Endodermal cell (in vitro differentiated cells): ENCODE measurements around the gene SLC29A1. TPM values are rescaled to one million over a fixed set of nuclear protein-coding genes. Genes with fewer than 3 reads are reported as not detected.

Experiments
- DNase-seq: peaks from one replicate; pipeline ENCODE4 v3.0.0-alpha.2; 2017
- H3K27ac ChIP-seq: 2 replicates; pipeline ENCODE4 v1.5.1; 2013; ENCODE audit warnings: mild to moderate bottlenecking, low read depth, low read length, moderate library complexity
- H3K27me3 ChIP-seq: 2 replicates; pipeline ENCODE4 v1.6.1; 2013; ENCODE audit warnings: mild to moderate bottlenecking, low read length, moderate library complexity; ENCODE audit not compliant: insufficient read depth, control insufficient read depth, poor library complexity, severe bottlenecking
- H3K36me3 ChIP-seq: 2 replicates; pipeline ENCODE4 v1.7.0; 2013; ENCODE audit warnings: mild to moderate bottlenecking, low read length, moderate library complexity; ENCODE audit not compliant: control insufficient read depth, insufficient read depth
- H3K4me1 ChIP-seq: one replicate; pipeline ENCODE4 v1.7.0; 2013; ENCODE audit warnings: low read length; ENCODE audit not compliant: control insufficient read depth, insufficient read depth
- H3K4me3 ChIP-seq: 2 replicates; pipeline ENCODE4 v1.5.1; 2013; ENCODE audit warnings: mild to moderate bottlenecking, low read length, moderate library complexity
- H3K9ac ChIP-seq: 2 replicates; pipeline ENCODE4 v1.6.1; 2013; ENCODE audit warnings: mild to moderate bottlenecking, low read length, moderate library complexity; ENCODE audit not compliant: poor library complexity, severe bottlenecking; ENCODE audit errors: extremely low read depth
- H3K9me3 ChIP-seq: 2 replicates; pipeline ENCODE4 v1.6.1; 2013; ENCODE audit warnings: mild to moderate bottlenecking, low read length, moderate library complexity; ENCODE audit not compliant: control insufficient read depth
- H3K27ac Mint-ChIP-seq: 2 replicates; pipeline ENCODE4 v1.8.0; 2020; ENCODE audit warnings: mixed read lengths
- H3K27me3 Mint-ChIP-seq: 2 replicates; pipeline ENCODE4 v1.8.0; 2021; ENCODE audit warnings: mild to moderate bottlenecking, mixed read lengths; ENCODE audit not compliant: insufficient read depth
- H3K36me3 Mint-ChIP-seq: 2 replicates; pipeline ENCODE4 v1.8.0; 2020; ENCODE audit warnings: low read depth, mixed read lengths
- H3K4me1 Mint-ChIP-seq: 2 replicates; pipeline ENCODE4 v1.8.0; 2020; ENCODE audit warnings: mixed read lengths
- H3K4me3 Mint-ChIP-seq: 2 replicates; pipeline ENCODE4 v1.8.0; 2020; ENCODE audit warnings: mild to moderate bottlenecking, moderate library complexity, mixed read lengths
- H3K9me3 Mint-ChIP-seq: 2 replicates; pipeline ENCODE4 v1.8.0; 2020; ENCODE audit warnings: mild to moderate bottlenecking, mixed read lengths
- WGBS, 2 experiments: methylation state at CpG; one replicate each; pipeline versions ENCODE4 v1.1.5 to v1.1.7; 2013; ENCODE audit warnings: missing lambda C conversion rate in 2 of 2, mixed read lengths in 1 of 2; ENCODE audit not compliant: insufficient coverage in 1 of 2, insufficient read length in 1 of 2; 5-methylcytosine and 5-hydroxymethylcytosine counted together
- total RNA-seq, 2 donors: library from RNA; stranded (reverse); fragmentation: NEBNext Ultra II Directional in 1 of 2; extraction: Animal tissue kit (Norgen Biotek cat#: 25700) in 1 of 2; gene quantifications; 2 replicates in 1 of 2; 3 replicates in 1 of 2; pipeline ENCODE4 v1.2.1, GENCODE V29; 2021
- TF ChIP-seq, protein P1 (sequence below): fragments of 200-600 bp; sonication (generic); conservative IDR thresholded peaks from 2 replicates; pipeline ENCODE4 v1.5.0; 2021; ENCODE audit warnings: antibody characterized with exemption, mild to moderate bottlenecking

The SLC29A1 gene
- total RNA-seq, 2 donors from 2014 or later: 129 to 155 TPM

DNA sequence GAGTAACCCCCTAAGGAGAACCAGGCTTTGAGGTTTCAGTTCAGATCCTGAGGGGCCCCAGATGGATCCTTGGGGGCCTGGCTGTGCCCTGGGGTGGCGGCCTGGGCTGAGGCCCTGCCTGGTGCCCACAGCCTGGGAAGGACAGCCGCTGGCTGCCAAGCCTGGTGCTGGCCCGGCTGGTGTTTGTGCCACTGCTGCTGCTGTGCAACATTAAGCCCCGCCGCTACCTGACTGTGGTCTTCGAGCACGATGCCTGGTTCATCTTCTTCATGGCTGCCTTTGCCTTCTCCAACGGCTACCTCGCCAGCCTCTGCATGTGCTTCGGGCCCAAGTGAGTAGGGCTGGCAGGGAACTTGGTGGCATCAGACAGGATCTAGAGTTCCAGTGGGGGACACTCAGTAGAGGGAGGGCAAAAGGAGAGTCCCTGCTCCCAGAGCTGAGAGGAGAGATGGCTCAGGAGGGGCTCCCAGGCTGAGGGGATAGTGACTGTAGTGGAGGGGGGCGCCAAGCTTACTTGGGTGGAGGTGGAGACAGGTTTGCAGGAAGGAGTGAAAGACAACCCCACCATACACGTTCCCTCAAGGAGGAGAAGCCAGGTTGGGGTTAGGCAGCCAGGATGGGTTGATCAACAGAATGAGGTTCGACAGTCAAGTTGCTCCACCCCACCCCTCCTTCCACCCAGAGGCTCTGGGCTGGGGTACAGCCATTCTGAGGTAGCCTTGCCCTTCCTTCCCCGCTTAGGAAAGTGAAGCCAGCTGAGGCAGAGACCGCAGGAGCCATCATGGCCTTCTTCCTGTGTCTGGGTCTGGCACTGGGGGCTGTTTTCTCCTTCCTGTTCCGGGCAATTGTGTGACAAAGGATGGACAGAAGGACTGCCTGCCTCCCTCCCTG, 9.5 kb downstream of the SLC29A1 start:
- H3K4me3 ChIP-seq: no peak overlapping the region
- TF ChIP-seq, protein P1, sequence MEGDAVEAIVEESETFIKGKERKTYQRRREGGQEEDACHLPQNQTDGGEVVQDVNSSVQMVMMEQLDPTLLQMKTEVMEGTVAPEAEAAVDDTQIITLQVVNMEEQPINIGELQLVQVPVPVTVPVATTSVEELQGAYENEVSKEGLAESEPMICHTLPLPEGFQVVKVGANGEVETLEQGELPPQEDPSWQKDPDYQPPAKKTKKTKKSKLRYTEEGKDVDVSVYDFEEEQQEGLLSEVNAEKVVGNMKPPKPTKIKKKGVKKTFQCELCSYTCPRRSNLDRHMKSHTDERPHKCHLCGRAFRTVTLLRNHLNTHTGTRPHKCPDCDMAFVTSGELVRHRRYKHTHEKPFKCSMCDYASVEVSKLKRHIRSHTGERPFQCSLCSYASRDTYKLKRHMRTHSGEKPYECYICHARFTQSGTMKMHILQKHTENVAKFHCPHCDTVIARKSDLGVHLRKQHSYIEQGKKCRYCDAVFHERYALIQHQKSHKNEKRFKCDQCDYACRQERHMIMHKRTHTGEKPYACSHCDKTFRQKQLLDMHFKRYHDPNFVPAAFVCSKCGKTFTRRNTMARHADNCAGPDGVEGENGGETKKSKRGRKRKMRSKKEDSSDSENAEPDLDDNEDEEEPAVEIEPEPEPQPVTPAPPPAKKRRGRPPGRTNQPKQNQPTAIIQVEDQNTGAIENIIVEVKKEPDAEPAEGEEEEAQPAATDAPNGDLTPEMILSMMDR: no peak
- 95% methylated on average over 11 to 16 of the region's 16 CpGs for WGBS, 2 experiments
- no peak overlapping the region for H3K4me3 Mint-ChIP-seq
- no peak overlapping the region for H3K27ac ChIP-seq
- no peaks in the 10 kb centered on the region for H3K27me3 ChIP-seq
- H3K4me1 ChIP-seq: peaks cover 11% of the 10 kb centered on the region
- H3K4me1 Mint-ChIP-seq: peaks cover 24% of the 10 kb centered on the region
- H3K36me3 Mint-ChIP-seq: peaks cover 48% of the 10 kb centered on the region
- no peaks in the 10 kb centered on the region for H3K9me3 ChIP-seq
- DNase-seq: no peak
- H3K27me3 Mint-ChIP-seq: no peaks in the 10 kb centered on the region
- H3K36me3 ChIP-seq: peaks cover 13% of the 10 kb centered on the region
- H3K9ac ChIP-seq: no peak overlapping the region
- H3K9me3 Mint-ChIP-seq: no peaks in the 10 kb centered on the region
- H3K27ac Mint-ChIP-seq: no peak overlapping the region

- no peak overlapping the region for H3K4me3 Mint-ChIP-seq
- H3K27me3 Mint-ChIP-seq: no peaks in the 10 kb centered on the region
- H3K9me3 Mint-ChIP-seq: no peaks in the 10 kb centered on the region
- Histone ChIP-seq H3K36me3 (peaks cover 13% of the 10 kb centered on the region), H3K4me1 (peaks cover 11% of the 10 kb centered on the region), H3K9me3 (no peaks in the 10 kb centered on the region), H3K4me3 (no peak overlapping the region), H3K27me3 (no peaks in the 10 kb centered on the region), H3K9ac (no peak overlapping the region), H3K27ac (no peak overlapping the region)
- no peak for DNase-seq
- peak overlapping the region; percentile 95 for H3K27ac Mint-ChIP-seq
- peaks cover 24% of the 10 kb centered on the region for H3K4me1 Mint-ChIP-seq
- TF ChIP-seq, protein P1: no peak
- H3K36me3 Mint-ChIP-seq: peaks cover 44% of the 10 kb centered on the region
- 91 to 95% methylated on average over 10 to 14 of the region's 14 CpGs for WGBS, 2 experiments
Measured at GRCh38 chr6:44233567-44234100, 10.2 kb downstream of the SLC29A1 start.

DNA sequence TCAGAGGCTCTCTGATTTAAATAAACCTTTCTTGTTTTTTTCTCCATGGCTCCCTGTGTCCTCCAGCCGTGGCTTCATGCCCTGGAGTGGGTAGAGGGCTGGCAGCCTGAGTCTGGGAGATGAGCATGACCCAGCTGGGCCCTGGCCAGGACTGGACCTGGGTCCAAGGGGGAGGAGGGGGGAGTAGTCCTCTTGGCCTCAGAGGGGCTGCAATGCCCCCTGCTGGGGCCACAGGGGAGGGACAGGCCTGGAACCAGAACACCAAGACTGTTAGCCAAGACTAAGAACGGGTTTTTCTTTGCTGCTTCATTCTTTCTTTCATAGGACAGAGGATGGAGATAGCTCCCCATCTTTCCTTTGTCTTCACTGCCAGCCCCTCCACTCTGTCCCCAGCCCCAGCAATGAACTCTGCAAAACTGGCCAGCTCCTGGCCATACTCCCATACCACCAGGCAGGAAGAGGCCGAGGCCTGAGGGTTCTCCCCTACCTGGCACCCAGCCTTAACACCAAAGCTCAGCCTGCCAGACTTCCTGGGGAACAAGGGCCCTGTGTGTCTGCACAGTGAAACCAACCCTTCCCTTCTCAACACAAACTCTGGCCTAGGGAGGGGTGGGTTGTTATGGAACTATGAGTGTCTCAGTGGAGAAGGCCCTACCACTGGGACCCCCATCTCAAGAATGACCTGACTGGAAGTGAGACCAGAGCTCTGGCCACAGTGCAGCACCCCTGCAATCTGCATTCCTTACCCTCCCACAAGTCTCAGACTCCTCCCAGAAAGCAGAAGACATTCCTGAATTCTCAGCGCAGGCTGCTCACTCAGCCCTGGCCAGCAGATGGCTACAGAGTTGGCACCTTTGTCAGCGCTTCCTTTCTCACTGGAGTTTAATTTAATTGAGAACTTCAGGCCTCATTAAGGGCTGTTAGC, 11.0 kb downstream of the SLC29A1 start:
- Mint-ChIP-seq H3K27me3 (peaks cover 3% of the 10 kb centered on the region), H3K9me3 (no peaks in the 10 kb centered on the region), H3K27ac (peak overlapping the region; percentile 95), H3K4me3 (no peak overlapping the region), H3K4me1 (peaks cover 24% of the 10 kb centered on the region), H3K36me3 (peaks cover 38% of the 10 kb centered on the region)
- H3K4me1 ChIP-seq: peaks cover 11% of the 10 kb centered on the region
- no peaks in the 10 kb centered on the region for H3K27me3 ChIP-seq
- no peak overlapping the region for H3K9ac ChIP-seq
- H3K27ac ChIP-seq: peak overlapping the region; percentile 35
- no peaks in the 10 kb centered on the region for H3K9me3 ChIP-seq
- no peak overlapping the region for H3K4me3 ChIP-seq
- TF ChIP-seq, protein P1: peak; percentile 84
- DNase-seq: peak; percentile 95
- peaks cover 13% of the 10 kb centered on the region for H3K36me3 ChIP-seq
- WGBS, 2 experiments: 55% methylated on average over 4 to 5 of the region's 5 CpGs
